H9 (cell line): ENCODE results near the gene GALNT15. TPM values are rescaled to one million over a fixed set of nuclear protein-coding genes. Genes with fewer than 3 reads are reported as not detected.

ENCODE experiments used
- DNase-seq: peaks from one replicate; pipeline ENCODE4 v3.0.0-alpha.2; 2017
- H2AFZ ChIP-seq: one replicate; pipeline ENCODE4 v1.6.1; 2013; ENCODE audit warnings: mild to moderate bottlenecking, low read length, control low read depth, moderate library complexity
- H2AK5ac ChIP-seq: 2 replicates; pipeline ENCODE4 v1.6.1; 2013; ENCODE audit warnings: low read length, control low read depth, mixed read lengths; ENCODE audit not compliant: insufficient read length
- H2BK120ac ChIP-seq: one replicate; pipeline ENCODE4 v1.6.1; 2013; ENCODE audit warnings: low read depth, mild to moderate bottlenecking, low read length, control low read depth, inconsistent platforms; ENCODE audit not compliant: poor library complexity, severe bottlenecking
- H2BK12ac ChIP-seq: 2 replicates; pipeline ENCODE4 v1.6.1; 2013; ENCODE audit warnings: low read length, control low read depth, mixed read lengths, low read depth; ENCODE audit not compliant: insufficient read length
- H2BK15ac ChIP-seq: 2 replicates; pipeline ENCODE4 v1.6.1; 2013; ENCODE audit warnings: low read depth, low read length, control low read depth
- H2BK20ac ChIP-seq: one replicate; pipeline ENCODE4 v1.6.1; 2013; ENCODE audit warnings: low read depth, mild to moderate bottlenecking, low read length, control low read depth, inconsistent platforms; ENCODE audit not compliant: poor library complexity, severe bottlenecking
- H2BK5ac ChIP-seq: 2 replicates; pipeline ENCODE4 v1.6.1; 2013; ENCODE audit warnings: low read length, control low read depth, mixed read lengths; ENCODE audit not compliant: insufficient read length
- H3K14ac ChIP-seq: 2 replicates; pipeline ENCODE4 v1.6.1; 2013; ENCODE audit warnings: low read length, control low read depth; ENCODE audit not compliant: insufficient read depth
- H3K18ac ChIP-seq: 2 replicates; pipeline ENCODE4 v1.6.1; 2013; ENCODE audit warnings: low read depth, mild to moderate bottlenecking, mixed read lengths, low read length, control low read depth; ENCODE audit not compliant: insufficient read length
- H3K23ac ChIP-seq: 2 replicates; pipeline ENCODE4 v1.6.1; 2013; ENCODE audit warnings: low read length, control low read depth, mixed read lengths, low read depth; ENCODE audit not compliant: insufficient read length
- H3K23me2 ChIP-seq: 2 replicates; pipeline ENCODE4 v1.6.1; 2013; ENCODE audit warnings: low read depth, mild to moderate bottlenecking, mixed read lengths, low read length, control low read depth; ENCODE audit not compliant: insufficient read length, poor library complexity, severe bottlenecking
- H3K27ac ChIP-seq: 2 replicates; pipeline ENCODE4 v1.5.1; 2013; ENCODE audit warnings: low read length, control low read depth, mixed read lengths, low read depth; ENCODE audit not compliant: insufficient read length
- H3K27me3 ChIP-seq: 2 replicates; pipeline ENCODE4 v1.6.1; 2013; ENCODE audit warnings: low read length, control low read depth, inconsistent platforms; ENCODE audit not compliant: insufficient read depth
- H3K4ac ChIP-seq: 2 replicates; pipeline ENCODE4 v1.6.1; 2013; ENCODE audit warnings: low read depth, mild to moderate bottlenecking, control low read depth, inconsistent platforms, low read length, moderate library complexity
- H3K4me1 ChIP-seq: 2 replicates; pipeline ENCODE4 v1.6.1; 2013; ENCODE audit warnings: low read length, control low read depth, inconsistent platforms; ENCODE audit not compliant: insufficient read depth
- H3K4me2 ChIP-seq: 2 replicates; pipeline ENCODE4 v1.6.1; 2013; ENCODE audit warnings: low read length, control low read depth, mixed read lengths; ENCODE audit not compliant: insufficient read length, insufficient read depth
- H3K56ac ChIP-seq: 2 replicates; pipeline ENCODE4 v1.6.1; 2013; ENCODE audit warnings: low read depth, mild to moderate bottlenecking, mixed read lengths, low read length, control low read depth; ENCODE audit not compliant: insufficient read length
- H3K79me1 ChIP-seq: 2 replicates; pipeline ENCODE4 v1.6.1; 2013; ENCODE audit warnings: low read depth, mild to moderate bottlenecking, moderate library complexity, low read length, control low read depth, inconsistent platforms; ENCODE audit not compliant: insufficient read depth, poor library complexity, severe bottlenecking
- H3K79me2 ChIP-seq: 2 replicates; pipeline ENCODE4 v1.6.1; 2013; ENCODE audit warnings: low read length, control low read depth, inconsistent platforms; ENCODE audit not compliant: insufficient read depth
- H3K9ac ChIP-seq: 2 replicates; pipeline ENCODE4 v1.6.1; 2013; ENCODE audit warnings: low read length, control low read depth, mixed read lengths; ENCODE audit not compliant: insufficient read length; ENCODE audit errors: extremely low read depth
- H3K9me3 ChIP-seq: one replicate; pipeline ENCODE4 v1.6.1; 2013; ENCODE audit warnings: low read depth, low read length, inconsistent platforms; ENCODE audit not compliant: control insufficient read depth
- H3T11ph ChIP-seq: one replicate; pipeline ENCODE4 v1.6.1; 2013; ENCODE audit warnings: mild to moderate bottlenecking, low read length, control low read depth, inconsistent platforms
- H4K20me1 ChIP-seq: one replicate; pipeline ENCODE4 v1.6.1; 2013; ENCODE audit not compliant: control insufficient read depth, insufficient read length, insufficient read depth
- H4K5ac ChIP-seq: 2 replicates; pipeline ENCODE4 v1.6.1; 2013; ENCODE audit warnings: low read depth, mild to moderate bottlenecking, mixed read lengths, low read length, control low read depth; ENCODE audit not compliant: insufficient read length
- H4K8ac ChIP-seq: replicated peaks from 2 replicates; pipeline ENCODE4 v1.6.1; 2013; ENCODE audit warnings: low read length, control low read depth, mixed read lengths, low read depth; ENCODE audit not compliant: insufficient read length
- H4K91ac ChIP-seq: 2 replicates; pipeline ENCODE4 v1.6.1; 2013; ENCODE audit warnings: low read depth, mild to moderate bottlenecking, moderate library complexity, mixed read lengths, low read length, control low read depth; ENCODE audit not compliant: insufficient read length
- H3K27ac Mint-ChIP-seq, 3 experiments: 2 replicates in 2 of 3; 3 replicates in 1 of 3; pipeline ENCODE4 v1.8.0; 2020 to 2021; ENCODE audit warnings: mixed read lengths in 3 of 3, mild to moderate bottlenecking in 1 of 3, moderate library complexity in 1 of 3
- H3K27me3 Mint-ChIP-seq: 2 replicates; pipeline ENCODE4 v1.8.0; 2021; ENCODE audit warnings: low read depth, mild to moderate bottlenecking, moderate library complexity, mixed read lengths
- H3K36me3 Mint-ChIP-seq, 3 experiments: 2 replicates in 2 of 3; 3 replicates in 1 of 3; pipeline ENCODE4 v1.8.0; 2020 to 2021; ENCODE audit warnings: low read depth in 3 of 3, mixed read lengths in 3 of 3; ENCODE audit not compliant: insufficient read depth in 1 of 3
- H3K4me1 Mint-ChIP-seq, 2 experiments: 2 replicates each; pipeline ENCODE4 v1.8.0; 2020; ENCODE audit warnings: mixed read lengths in 2 of 2
- H3K4me3 Mint-ChIP-seq, 2 experiments: 2 replicates in 1 of 2; 3 replicates in 1 of 2; pipeline ENCODE4 v1.8.0; 2020 to 2021; ENCODE audit warnings: mild to moderate bottlenecking in 2 of 2, mixed read lengths in 2 of 2, moderate library complexity in 1 of 2
- H3K9me3 Mint-ChIP-seq, 2 experiments: 2 replicates in 1 of 2; 3 replicates in 1 of 2; pipeline ENCODE4 v1.8.0; 2020; ENCODE audit warnings: mild to moderate bottlenecking in 2 of 2, mixed read lengths in 2 of 2, moderate library complexity in 1 of 2
- CTCF ChIP-seq: fragments of 200-600 bp; sonication (generic); conservative IDR thresholded peaks from 3 replicates; pipeline ENCODE4 v1.8.0; 2021; ENCODE audit warnings: antibody characterized with exemption, mild to moderate bottlenecking
- WGBS: extraction: QIAGEN DNeasy Blood & Tissue Kit; methylation state at CpG from one replicate; pipeline ENCODE4 v1.1.7; 2013; ENCODE audit warnings: missing lambda C conversion rate, low lambda C conversion rate, mixed read lengths; ENCODE audit not compliant: insufficient read length; ENCODE audit errors: extremely low coverage; 5-methylcytosine and 5-hydroxymethylcytosine counted together
- total RNA-seq: library from RNA; stranded (reverse); gene quantifications from 2 replicates; pipeline ENCODE4 v1.2.1, GENCODE V29; 2021

GALNT15 gene
- total RNA-seq, 1 experiment from 2014 or later: 0.04 TPM

DNA sequence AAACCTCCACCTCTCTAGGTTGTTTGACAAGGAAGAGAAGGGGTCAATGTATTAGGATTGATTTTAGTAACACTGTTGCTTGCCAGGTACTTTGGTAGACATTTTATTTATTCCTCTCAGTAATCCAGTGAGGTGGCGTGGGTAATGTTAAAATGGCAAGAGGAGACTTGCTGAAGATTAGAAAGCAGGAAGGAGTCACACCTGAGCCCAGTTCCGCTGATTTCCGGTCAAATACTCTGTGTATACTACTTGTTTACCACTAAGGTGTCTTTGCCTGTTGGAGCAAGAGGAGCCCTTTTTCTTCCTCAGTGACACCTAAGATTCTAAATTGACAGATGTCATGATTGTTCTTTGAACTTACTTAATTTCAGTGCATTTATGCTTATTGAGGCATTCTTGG, 92.2 kb downstream of the GALNT15 start:
- no peak overlapping the region for H3K23ac ChIP-seq
- no peaks in the 10 kb centered on the region for H4K20me1 ChIP-seq
- no peak overlapping the region for H3K18ac ChIP-seq
- no peaks in the 10 kb centered on the region for H3K4me1 ChIP-seq
- H3K27me3 ChIP-seq: no peaks in the 10 kb centered on the region
- no peak overlapping the region for H3K4ac ChIP-seq
- Mint-ChIP-seq H3K4me3 (peak overlapping the region; percentile 27 to 89; a peak in 2 of 5 replicates), H3K36me3 (peaks cover 2 to 21% (median 21%) of the 10 kb centered on the region in 3 experiments; a peak in 6 of 7 replicates), H3K27me3 (no peaks in the 10 kb centered on the region), H3K4me1 (peaks cover 16 to 18% of the 10 kb centered on the region in 2 experiments), H3K27ac (no peak overlapping the region), H3K9me3 (no peaks in the 10 kb centered on the region; a peak in 1 of 5 replicates)
- no peak overlapping the region for H2BK12ac ChIP-seq
- no peak for DNase-seq
- no peak overlapping the region for H4K91ac ChIP-seq
- no peak overlapping the region for H4K5ac ChIP-seq
- H3K4me2 ChIP-seq: no peak overlapping the region
- no peak overlapping the region for H3K14ac ChIP-seq
- H4K8ac ChIP-seq: no peak overlapping the region
- no peak overlapping the region for H3T11ph ChIP-seq
- H3K23me2 ChIP-seq: peaks cover 7% of the 10 kb centered on the region
- no CpG with 5 or more reads among the region's 3 CpGs for WGBS
- no peak overlapping the region for H2BK15ac ChIP-seq
- no peaks in the 10 kb centered on the region for H3K9me3 ChIP-seq
- H2BK5ac ChIP-seq: no peak overlapping the region
- H2AK5ac ChIP-seq: no peak overlapping the region
- no peak overlapping the region for H3K9ac ChIP-seq
- no peak for TF ChIP-seq CTCF
- no peak overlapping the region for H2BK120ac ChIP-seq
- H2AFZ ChIP-seq: no peak overlapping the region
- no peak overlapping the region for H3K27ac ChIP-seq
- no peaks in the 10 kb centered on the region for H3K79me1 ChIP-seq
- H2BK20ac ChIP-seq: no peak overlapping the region
- H3K79me2 ChIP-seq: peaks cover 19% of the 10 kb centered on the region; the same call in 1 of the 2 replicates
- H3K56ac ChIP-seq: no peak overlapping the region
